ENCODE measurements around the gene NOP9.

NOP9 gene

DNA sequence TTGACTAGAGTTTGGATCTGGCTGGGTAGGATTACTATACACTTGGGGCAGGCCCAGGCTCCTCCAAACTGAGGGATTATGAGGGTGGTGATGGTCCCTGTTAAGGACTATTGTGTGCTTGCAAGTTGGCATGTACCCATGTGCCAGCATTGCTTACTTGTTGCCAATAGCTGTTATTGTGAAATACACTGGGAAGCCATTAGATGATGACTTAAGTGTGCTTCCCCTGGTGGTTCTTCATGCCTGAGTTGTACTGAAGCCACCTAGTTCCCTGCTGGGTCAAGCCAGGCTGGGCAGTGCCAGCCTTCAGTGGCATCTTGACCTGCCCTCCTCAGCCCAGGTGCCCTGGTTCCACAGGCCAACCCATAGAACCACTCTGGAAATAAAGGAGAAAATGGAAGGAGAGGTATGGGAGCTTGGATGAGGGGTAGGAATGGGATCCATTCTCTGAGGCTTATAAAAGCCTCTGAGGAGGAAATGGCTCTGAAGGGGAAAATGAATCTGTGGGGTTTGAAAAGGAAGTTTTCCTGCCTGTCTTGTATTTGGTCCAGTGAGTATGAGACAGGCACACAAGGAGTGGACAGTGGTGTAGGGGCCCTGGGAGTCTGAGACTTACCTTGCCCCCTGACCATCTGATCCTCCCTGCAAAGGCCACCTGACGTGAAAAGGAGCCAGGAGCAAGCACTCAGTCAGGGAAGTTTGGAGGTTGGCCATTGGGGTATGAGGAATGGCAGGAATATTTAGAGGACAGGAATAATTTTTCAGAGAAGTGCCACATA lies 12.4 kb downstream of the NOP9 start:
- H3K9me3 ChIP-seq (ENCODE audit: low read length), result no peaks in the 10 kb centered on the region
- H3F3A ChIP-seq (ENCODE audit: insufficient read depth, low read length), result no peaks in the 10 kb centered on the region
- H3K4me3 ChIP-seq (ENCODE audit: low read depth, low read length, poor library complexity, severe bottlenecking), result peak overlapping the region; percentile 55
- no peaks in the 10 kb centered on the region for H4K20me1 ChIP-seq (ENCODE audit: insufficient read depth, low read length)
- no peak overlapping the region for H3K27ac ChIP-seq (ENCODE audit: low read depth, low read length, poor library complexity, severe bottlenecking)
- no peak for TF ChIP-seq EZH2 (IDR thresholded peaks at IDR 0.05; ENCODE audit: borderline replicate concordance, low read length)
- TF ChIP-seq, protein P1, sequence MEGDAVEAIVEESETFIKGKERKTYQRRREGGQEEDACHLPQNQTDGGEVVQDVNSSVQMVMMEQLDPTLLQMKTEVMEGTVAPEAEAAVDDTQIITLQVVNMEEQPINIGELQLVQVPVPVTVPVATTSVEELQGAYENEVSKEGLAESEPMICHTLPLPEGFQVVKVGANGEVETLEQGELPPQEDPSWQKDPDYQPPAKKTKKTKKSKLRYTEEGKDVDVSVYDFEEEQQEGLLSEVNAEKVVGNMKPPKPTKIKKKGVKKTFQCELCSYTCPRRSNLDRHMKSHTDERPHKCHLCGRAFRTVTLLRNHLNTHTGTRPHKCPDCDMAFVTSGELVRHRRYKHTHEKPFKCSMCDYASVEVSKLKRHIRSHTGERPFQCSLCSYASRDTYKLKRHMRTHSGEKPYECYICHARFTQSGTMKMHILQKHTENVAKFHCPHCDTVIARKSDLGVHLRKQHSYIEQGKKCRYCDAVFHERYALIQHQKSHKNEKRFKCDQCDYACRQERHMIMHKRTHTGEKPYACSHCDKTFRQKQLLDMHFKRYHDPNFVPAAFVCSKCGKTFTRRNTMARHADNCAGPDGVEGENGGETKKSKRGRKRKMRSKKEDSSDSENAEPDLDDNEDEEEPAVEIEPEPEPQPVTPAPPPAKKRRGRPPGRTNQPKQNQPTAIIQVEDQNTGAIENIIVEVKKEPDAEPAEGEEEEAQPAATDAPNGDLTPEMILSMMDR (IDR thresholded peaks at IDR 0.05; ENCODE audit: low read length), result no peak
- H3K4me2 ChIP-seq (ENCODE audit: low read length), result peak overlapping the region; percentile 64
- H3K27me3 ChIP-seq (ENCODE audit: insufficient read depth, low read length), result no peaks in the 10 kb centered on the region
- H3K79me2 ChIP-seq (ENCODE audit: insufficient read depth, low read length), result no peaks in the 10 kb centered on the region
- H2AFZ ChIP-seq (ENCODE audit: low read length), result no peak overlapping the region
- H3K36me3 ChIP-seq (ENCODE audit: insufficient read depth, low read length), result peaks cover 18% of the 10 kb centered on the region; the same call in 1 of the 2 replicates
- peak overlapping the region; percentile 65 for H3K9ac ChIP-seq (ENCODE audit: low read length)
- no peaks in the 10 kb centered on the region for H3K9me2 ChIP-seq (ENCODE audit: low read depth, low read length)
- peaks cover 32% of the 10 kb centered on the region for H3K4me1 ChIP-seq (ENCODE audit: insufficient read depth, low read length, severe bottlenecking)

DNA sequence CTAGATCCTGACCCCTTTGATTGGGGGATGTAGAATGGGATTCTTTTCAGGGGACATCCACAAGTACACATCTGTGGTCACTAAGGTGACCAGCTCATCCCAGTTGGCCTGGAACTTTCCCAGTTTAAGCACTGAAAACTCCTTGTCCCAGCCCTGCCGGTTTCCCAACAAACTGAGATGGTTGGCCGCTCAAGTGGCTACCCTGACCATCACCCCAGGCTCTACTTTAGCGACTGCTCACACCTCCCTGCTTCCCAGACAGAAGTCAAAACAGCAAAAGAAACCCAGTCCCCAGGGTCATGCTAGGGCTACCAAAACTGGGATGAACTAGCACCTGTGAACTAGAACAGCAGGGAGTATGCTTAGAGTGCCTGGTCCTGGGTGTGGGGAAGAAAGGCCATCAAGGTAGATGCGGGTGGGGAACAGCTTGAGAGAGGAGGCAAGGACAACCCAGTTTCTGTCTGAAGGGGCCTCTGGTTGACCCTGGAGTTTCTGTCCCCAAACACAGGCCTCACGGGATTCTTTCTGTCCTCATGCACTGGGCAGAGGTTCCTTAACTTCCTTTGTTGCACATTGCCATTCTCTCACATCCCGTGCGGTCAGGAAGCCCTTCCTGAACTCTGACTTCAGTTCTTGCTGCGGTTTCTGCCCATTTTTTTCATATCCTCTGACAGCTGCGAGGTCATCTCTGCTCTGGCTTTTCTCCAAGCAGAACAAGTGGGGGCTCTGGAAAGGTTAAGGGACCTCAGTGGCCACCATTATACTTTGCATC lies 13.3 kb downstream of the NOP9 start:
- TF ChIP-seq, protein P1 (IDR thresholded peaks at IDR 0.05; ENCODE audit: low read length), result no peak
- no peak for TF ChIP-seq EZH2 (IDR thresholded peaks at IDR 0.05; ENCODE audit: borderline replicate concordance, low read length)
- no peak overlapping the region for H3K9ac ChIP-seq (ENCODE audit: low read length)
- no peak overlapping the region for H3K27ac ChIP-seq (ENCODE audit: low read depth, low read length, poor library complexity, severe bottlenecking)
- H3K27me3 ChIP-seq (ENCODE audit: insufficient read depth, low read length), result no peaks in the 10 kb centered on the region
- H2AFZ ChIP-seq (ENCODE audit: low read length), result no peak overlapping the region
- H3K4me3 ChIP-seq (ENCODE audit: low read depth, low read length, poor library complexity, severe bottlenecking), result no peak overlapping the region
- H3K9me3 ChIP-seq (ENCODE audit: low read length), result no peaks in the 10 kb centered on the region
- peaks cover 9% of the 10 kb centered on the region; the same call in 1 of the 2 replicates for H3K36me3 ChIP-seq (ENCODE audit: insufficient read depth, low read length)
- H3K4me2 ChIP-seq (ENCODE audit: low read length), result no peak overlapping the region
- H4K20me1 ChIP-seq (ENCODE audit: insufficient read depth, low read length), result no peaks in the 10 kb centered on the region
- H3K9me2 ChIP-seq (ENCODE audit: low read depth, low read length), result no peaks in the 10 kb centered on the region
- H3F3A ChIP-seq (ENCODE audit: insufficient read depth, low read length), result no peaks in the 10 kb centered on the region
- H3K79me2 ChIP-seq (ENCODE audit: insufficient read depth, low read length), result no peaks in the 10 kb centered on the region
- H3K4me1 ChIP-seq (ENCODE audit: insufficient read depth, low read length, severe bottlenecking), result peaks cover 32% of the 10 kb centered on the region

GRCh38 chr14:24313913-24314312 lies 14.3 kb downstream of the NOP9 start:
- Histone ChIP-seq H3K9me3 (ENCODE audit: low read length) (no peaks in the 10 kb centered on the region), H3F3A (ENCODE audit: insufficient read depth, low read length) (no peaks in the 10 kb centered on the region), H3K9ac (ENCODE audit: low read length) (no peak overlapping the region), H3K4me2 (ENCODE audit: low read length) (no peak overlapping the region), H2AFZ (ENCODE audit: low read length) (no peak overlapping the region), H3K79me2 (ENCODE audit: insufficient read depth, low read length) (no peaks in the 10 kb centered on the region), H3K4me1 (ENCODE audit: insufficient read depth, low read length, severe bottlenecking) (peaks cover 33% of the 10 kb centered on the region), H3K27ac (ENCODE audit: low read depth, low read length, poor library complexity, severe bottlenecking) (no peak overlapping the region), H4K20me1 (ENCODE audit: insufficient read depth, low read length) (no peaks in the 10 kb centered on the region), H3K27me3 (ENCODE audit: insufficient read depth, low read length) (no peaks in the 10 kb centered on the region), H3K4me3 (ENCODE audit: low read depth, low read length, poor library complexity, severe bottlenecking) (no peak overlapping the region), H3K9me2 (ENCODE audit: low read depth, low read length) (no peaks in the 10 kb centered on the region), H3K36me3 (ENCODE audit: insufficient read depth, low read length) (peaks cover 1% of the 10 kb centered on the region; the same call in 1 of the 2 replicates)
- TF ChIP-seq, protein P1 (IDR thresholded peaks at IDR 0.05; ENCODE audit: low read length), result no peak
- TF ChIP-seq EZH2 (IDR thresholded peaks at IDR 0.05; ENCODE audit: borderline replicate concordance, low read length), result no peak
